CD4-positive, alpha-beta T cell treated with Interferon gamma for 1 hour (primary cell): ENCODE data around the gene CIZ1.
A peak's percentile ranks its signal among the peaks of the same experiment; 100 is the strongest.

Source experiments
- DNase-seq: peaks from one replicate; pipeline ENCODE4 v3.0.0-alpha.2; 2020

Gene CIZ1

GRCh38 chr9:128123451-128124080, 67.8 kb downstream of the CIZ1 start:
- DNase-seq: no peak

GRCh38 chr9:128122809-128123175, 68.6 kb downstream of the CIZ1 start:
- no peak for DNase-seq

GRCh38 chr9:128121924-128122808, 69.2 kb downstream of the CIZ1 start:
- DNase-seq: no peak

DNA sequence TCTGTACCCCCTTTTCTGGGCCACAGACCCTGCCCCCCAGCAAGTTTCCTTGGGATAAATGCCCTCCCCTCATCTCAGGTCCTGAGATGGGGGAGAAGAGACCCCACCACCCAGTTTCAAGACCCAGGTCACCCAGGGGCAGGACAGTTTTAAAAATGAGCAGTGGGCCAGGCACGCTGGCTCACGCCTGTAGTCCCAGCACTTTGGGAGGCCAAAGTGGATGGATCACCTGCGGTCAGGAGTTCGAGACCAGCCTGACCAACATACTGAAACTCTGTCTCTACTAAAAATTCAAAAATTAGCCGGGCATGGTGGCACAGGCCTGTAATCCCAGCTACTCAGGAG, 69.9 kb downstream of the CIZ1 start:
- DNase-seq: no peak

- no peak for DNase-seq
Measured at GRCh38 chr9:128120741-128121465, 70.5 kb downstream of the CIZ1 start.

DNA sequence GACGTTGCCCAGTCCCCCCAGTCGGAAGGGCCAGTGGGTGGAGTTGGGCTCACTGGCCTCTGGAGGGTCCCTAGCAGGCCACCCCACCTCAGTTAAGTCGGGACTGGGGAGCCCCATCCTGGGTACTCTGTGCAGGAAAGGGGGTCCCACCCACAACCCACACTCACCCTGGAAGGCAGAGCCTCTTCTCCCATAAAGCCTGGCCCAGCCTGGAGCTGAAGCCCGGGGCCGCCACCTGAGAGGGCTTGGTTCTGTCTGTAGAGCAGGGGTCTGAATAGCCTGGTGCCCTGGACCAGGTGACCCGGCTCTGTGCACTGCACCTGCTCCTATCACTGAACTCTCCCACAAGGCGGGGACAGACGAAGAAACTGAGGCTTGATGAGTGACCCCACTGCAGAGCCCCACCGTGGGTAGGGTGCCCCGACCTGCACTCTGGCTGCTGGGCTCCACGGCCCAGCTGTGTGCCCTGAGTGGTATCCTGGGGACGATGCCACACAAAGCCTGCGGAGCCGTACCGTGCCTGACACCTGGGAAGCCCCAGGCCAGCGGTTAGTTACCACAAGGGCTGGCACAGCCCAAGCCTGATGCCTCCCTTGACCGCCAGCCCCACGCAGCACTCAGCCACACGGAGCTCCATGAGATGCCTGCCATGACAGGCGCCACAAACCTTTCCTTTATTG, 71.2 kb downstream of the CIZ1 start:
- DNase-seq: no peak

DNA sequence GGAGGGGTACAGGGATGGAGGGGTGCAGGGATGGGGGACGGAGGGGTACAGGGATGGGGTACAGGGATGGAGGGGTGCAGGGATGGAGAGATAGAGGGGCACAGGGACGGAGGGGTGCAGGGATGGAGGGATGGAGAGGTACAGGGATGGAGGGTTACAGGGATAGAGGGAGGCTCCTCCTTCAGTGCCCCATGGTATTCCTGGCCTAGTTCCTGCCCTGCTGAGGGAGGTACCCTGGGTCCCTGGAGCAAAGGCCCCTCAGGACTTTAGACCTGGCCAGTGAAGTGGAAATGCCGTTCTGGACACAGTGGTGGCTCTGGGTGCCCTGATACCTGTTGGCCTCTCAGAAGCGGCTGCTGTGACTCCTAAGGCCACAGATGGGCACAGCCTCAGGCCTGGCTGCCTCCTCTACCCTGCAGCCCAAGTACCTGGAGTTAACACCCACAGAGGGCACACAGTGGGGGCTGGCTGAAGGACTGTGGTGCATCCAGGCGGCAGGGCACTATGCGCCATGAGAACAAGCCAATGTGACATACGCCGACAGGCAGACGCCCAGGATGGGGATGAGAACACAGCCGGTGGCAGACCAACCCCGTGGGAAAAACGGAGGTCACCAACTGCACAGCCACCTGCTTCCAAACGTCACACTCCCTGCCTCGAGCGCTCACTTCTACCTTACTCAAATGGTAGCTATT, 72.3 kb downstream of the CIZ1 start:
- DNase-seq: no peak

DNA sequence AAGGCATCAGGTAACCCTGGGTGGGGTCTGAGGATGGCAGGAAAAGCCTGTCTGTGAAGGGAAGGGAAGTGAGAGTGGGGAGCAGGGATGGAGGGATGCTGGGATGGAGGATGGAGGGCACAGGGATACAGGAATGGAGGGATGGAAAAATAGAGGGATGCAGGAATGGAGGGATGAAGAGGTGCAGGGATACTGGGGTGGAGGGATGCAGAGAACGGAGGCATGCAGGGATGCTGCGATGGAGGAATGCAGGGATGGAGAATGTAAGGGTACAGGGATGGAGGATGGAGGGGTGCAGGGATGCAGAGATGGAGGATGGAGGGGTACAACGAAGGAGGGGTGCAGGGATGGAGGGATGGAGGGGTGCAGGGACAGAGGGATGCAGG, 72.9 kb downstream of the CIZ1 start:
- no peak for DNase-seq

DNA sequence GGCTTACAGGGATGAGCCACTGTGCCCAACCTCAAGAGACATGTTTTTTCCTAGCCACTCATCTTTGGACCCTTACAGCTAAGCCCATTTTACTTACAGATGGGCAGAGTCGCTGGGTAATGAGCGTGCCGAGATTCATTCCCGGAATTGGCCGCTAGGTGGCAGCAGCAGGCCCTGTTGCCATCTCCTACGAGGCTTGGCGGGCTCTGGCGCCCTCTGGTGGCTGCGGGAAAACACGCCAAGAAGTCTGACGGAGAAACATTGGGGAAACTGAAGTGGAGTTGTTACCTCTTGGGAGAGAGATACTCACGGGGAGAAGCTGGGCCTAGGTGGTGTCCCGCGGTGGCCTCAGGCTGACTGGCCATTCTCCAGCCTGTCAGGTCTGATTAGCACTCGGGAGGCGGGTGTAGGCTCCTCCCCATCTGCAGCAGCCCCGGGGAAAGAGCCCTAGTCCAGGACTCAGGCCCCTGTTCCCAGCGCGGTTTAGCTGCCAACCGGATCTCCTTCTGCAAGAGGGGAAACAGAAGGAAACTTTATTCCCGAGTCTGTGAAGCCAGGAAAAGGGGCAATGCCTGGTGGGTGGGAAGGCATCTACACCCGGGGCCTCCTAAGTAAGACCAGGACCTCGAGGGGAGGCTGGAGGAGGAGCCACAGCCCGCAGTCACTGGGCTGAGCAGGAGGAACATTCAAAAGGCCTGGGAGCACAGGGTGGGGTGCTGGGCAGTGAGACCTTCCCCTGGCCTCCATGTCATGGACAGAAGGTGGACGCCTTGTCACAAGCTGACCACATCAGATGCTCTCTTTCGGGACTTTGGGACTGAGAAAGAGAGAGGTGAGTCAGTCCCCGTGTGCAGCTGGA, 73.5 kb downstream of the CIZ1 start:
- DNase-seq: peak; percentile 88

DNA sequence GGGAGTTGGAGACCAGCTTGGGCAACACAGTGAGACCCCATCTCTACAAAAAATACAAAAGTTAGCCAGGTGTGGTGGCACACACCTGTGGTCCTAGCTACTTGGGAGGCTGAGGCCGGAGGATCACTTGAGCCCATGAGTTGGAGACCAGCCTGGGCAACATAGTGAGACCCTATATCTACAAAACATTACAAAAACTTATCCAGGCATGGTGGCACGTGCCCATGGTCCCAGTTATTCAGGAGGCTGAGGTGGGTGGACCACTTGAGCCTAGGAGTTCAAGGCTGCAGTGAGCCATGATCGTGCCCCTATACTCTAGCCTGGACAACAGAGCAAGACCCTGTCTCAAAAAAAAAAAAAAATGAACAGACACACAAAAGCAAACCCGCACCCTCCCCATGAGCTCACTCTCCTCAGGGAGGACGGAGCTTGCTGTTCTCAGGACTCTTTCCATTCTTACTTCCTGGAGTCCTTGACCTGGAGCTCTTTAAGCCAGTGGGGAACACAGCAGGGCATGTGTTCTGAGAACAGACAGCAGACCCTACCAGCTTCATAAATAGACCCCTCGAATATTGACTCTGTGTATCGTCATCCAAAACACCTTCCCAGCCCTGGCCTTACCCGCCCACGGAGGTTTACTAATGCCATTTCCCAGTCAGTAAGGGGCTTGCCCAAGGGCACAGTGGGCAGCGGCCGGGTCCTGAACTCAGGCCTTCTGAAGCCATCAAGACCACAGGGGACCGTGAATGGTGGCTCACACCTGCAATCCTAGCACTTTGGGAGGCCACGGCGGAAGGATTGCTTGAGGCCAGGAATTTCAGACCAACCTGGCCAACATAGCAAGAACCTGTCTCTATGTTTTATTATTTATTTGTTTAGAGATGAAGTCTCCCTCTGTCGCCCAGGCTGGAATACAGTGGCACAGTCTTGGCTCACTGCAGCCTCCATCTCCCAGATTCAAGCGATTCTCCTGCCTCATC, 75.0 kb downstream of the CIZ1 start:
- no peak for DNase-seq
